Measurements from ENCODE around the gene FBXO15.

FBXO15 gene

DNA sequence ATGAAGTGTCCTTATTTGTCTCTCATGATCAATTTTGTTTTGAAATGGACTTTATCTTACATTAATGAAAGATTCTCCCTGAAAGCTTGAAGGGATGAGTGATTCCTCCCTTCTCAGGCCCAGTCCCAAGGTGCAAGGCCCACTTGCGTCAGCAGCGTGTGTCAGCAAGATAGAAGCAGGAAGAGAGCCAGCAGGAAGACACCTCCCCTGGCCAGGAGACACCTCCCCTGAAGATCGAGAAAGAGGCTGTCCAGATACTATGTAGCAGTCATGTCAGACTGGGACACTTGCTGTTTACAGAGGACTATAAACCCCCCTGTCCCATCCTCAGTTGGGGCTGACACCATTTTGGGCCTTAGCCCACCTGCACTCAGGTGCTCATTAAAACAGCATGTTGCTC, 39.0 kb upstream of the FBXO15 start:
- no peak for TF ChIP-seq ZBTB7A (IDR thresholded peaks at IDR 0.05; ENCODE audit: low read depth)
- TF ChIP-seq, protein P1, sequence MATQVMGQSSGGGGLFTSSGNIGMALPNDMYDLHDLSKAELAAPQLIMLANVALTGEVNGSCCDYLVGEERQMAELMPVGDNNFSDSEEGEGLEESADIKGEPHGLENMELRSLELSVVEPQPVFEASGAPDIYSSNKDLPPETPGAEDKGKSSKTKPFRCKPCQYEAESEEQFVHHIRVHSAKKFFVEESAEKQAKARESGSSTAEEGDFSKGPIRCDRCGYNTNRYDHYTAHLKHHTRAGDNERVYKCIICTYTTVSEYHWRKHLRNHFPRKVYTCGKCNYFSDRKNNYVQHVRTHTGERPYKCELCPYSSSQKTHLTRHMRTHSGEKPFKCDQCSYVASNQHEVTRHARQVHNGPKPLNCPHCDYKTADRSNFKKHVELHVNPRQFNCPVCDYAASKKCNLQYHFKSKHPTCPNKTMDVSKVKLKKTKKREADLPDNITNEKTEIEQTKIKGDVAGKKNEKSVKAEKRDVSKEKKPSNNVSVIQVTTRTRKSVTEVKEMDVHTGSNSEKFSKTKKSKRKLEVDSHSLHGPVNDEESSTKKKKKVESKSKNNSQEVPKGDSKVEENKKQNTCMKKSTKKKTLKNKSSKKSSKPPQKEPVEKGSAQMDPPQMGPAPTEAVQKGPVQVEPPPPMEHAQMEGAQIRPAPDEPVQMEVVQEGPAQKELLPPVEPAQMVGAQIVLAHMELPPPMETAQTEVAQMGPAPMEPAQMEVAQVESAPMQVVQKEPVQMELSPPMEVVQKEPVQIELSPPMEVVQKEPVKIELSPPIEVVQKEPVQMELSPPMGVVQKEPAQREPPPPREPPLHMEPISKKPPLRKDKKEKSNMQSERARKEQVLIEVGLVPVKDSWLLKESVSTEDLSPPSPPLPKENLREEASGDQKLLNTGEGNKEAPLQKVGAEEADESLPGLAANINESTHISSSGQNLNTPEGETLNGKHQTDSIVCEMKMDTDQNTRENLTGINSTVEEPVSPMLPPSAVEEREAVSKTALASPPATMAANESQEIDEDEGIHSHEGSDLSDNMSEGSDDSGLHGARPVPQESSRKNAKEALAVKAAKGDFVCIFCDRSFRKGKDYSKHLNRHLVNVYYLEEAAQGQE (IDR thresholded peaks at IDR 0.05; ENCODE audit: low read depth) = no peak
- TF ChIP-seq YY1 (IDR thresholded peaks at IDR 0.05; ENCODE audit: low read depth) = no peak
- TF ChIP-seq NFIC (IDR thresholded peaks at IDR 0.05) = no peak
- no peak for TF ChIP-seq MAX (IDR thresholded peaks at IDR 0.05)

GRCh38 chr18:74185860-74186259, 38.2 kb upstream of the FBXO15 start:
- TF ChIP-seq NFIC (IDR thresholded peaks at IDR 0.05) (no peak), EGR1 (IDR thresholded peaks at IDR 0.05) (no peak), USF1 (IDR thresholded peaks at IDR 0.05) (no peak), YY1 (IDR thresholded peaks at IDR 0.05; ENCODE audit: low read depth) (no peak), TAF1 (IDR thresholded peaks at IDR 0.05; ENCODE audit: low read depth) (no peak), CEBPB (IDR thresholded peaks at IDR 0.05) (no peak), MAX (IDR thresholded peaks at IDR 0.05) (no peak), TEAD4 (IDR thresholded peaks at IDR 0.05) (no peak), CREB1 (IDR thresholded peaks at IDR 0.05; ENCODE audit: low read depth) (no peak), FOXM1 (IDR thresholded peaks at IDR 0.05; ENCODE audit: borderline replicate concordance, low read depth) (no peak), EP300 (IDR thresholded peaks at IDR 0.05; ENCODE audit: borderline replicate concordance) (no peak), ZBTB7A (IDR thresholded peaks at IDR 0.05; ENCODE audit: low read depth) (no peak), TCF12 (IDR thresholded peaks at IDR 0.05; ENCODE audit: low read depth) (no peak), RAD21 (IDR thresholded peaks at IDR 0.05; ENCODE audit: low read depth) (no peak)
- TF ChIP-seq, protein P1 (IDR thresholded peaks at IDR 0.05; ENCODE audit: low read depth) = no peak

GRCh38 chr18:74184875-74185274, 37.2 kb upstream of the FBXO15 start:
- TF ChIP-seq EGR1 (IDR thresholded peaks at IDR 0.05) (no peak), TAF1 (IDR thresholded peaks at IDR 0.05; ENCODE audit: low read depth) (no peak), MAX (IDR thresholded peaks at IDR 0.05) (no peak), ZBTB7A (IDR thresholded peaks at IDR 0.05; ENCODE audit: low read depth) (no peak), FOXM1 (IDR thresholded peaks at IDR 0.05; ENCODE audit: borderline replicate concordance, low read depth) (no peak), YY1 (IDR thresholded peaks at IDR 0.05; ENCODE audit: low read depth) (no peak), CEBPB (IDR thresholded peaks at IDR 0.05) (no peak), RAD21 (IDR thresholded peaks at IDR 0.05; ENCODE audit: low read depth) (no peak), EP300 (IDR thresholded peaks at IDR 0.05; ENCODE audit: borderline replicate concordance) (no peak), NFIC (IDR thresholded peaks at IDR 0.05) (no peak), CREB1 (IDR thresholded peaks at IDR 0.05; ENCODE audit: low read depth) (no peak), TCF12 (IDR thresholded peaks at IDR 0.05; ENCODE audit: low read depth) (no peak), USF1 (IDR thresholded peaks at IDR 0.05) (no peak)
- TF ChIP-seq, protein P1 (IDR thresholded peaks at IDR 0.05; ENCODE audit: low read depth) = no peak

- TF ChIP-seq CEBPB (IDR thresholded peaks at IDR 0.05) = no peak
- TF ChIP-seq TEAD4 (IDR thresholded peaks at IDR 0.05) = no peak
- no peak for TF ChIP-seq TCF12 (IDR thresholded peaks at IDR 0.05; ENCODE audit: low read depth)
- no peak for TF ChIP-seq MAX (IDR thresholded peaks at IDR 0.05)
- no peak for TF ChIP-seq TAF1 (IDR thresholded peaks at IDR 0.05; ENCODE audit: low read depth)
- no peak for TF ChIP-seq NFIC (IDR thresholded peaks at IDR 0.05)
- no peak for TF ChIP-seq EP300 (IDR thresholded peaks at IDR 0.05; ENCODE audit: borderline replicate concordance)
- TF ChIP-seq FOXM1 (IDR thresholded peaks at IDR 0.05; ENCODE audit: borderline replicate concordance, low read depth) = no peak
- no peak for TF ChIP-seq RAD21 (IDR thresholded peaks at IDR 0.05; ENCODE audit: low read depth)
- no peak for TF ChIP-seq CREB1 (IDR thresholded peaks at IDR 0.05; ENCODE audit: low read depth)
Observed at GRCh38 chr18:74183130-74183529, 35.5 kb upstream of the FBXO15 start.
